ENCODE measurements around the gene SOCS2. TPM values are rescaled to one million over a fixed set of nuclear protein-coding genes. Genes with fewer than 3 reads are reported as not detected.
"Not testable (repeated sequence)": the region's sequence is repeated elsewhere in the genome, so short reads cannot be mapped to it uniquely, and the experiment has no call there.

Gene SOCS2
- total RNA-seq, 1 experiment from 2014 or later = 7.1 TPM

DNA sequence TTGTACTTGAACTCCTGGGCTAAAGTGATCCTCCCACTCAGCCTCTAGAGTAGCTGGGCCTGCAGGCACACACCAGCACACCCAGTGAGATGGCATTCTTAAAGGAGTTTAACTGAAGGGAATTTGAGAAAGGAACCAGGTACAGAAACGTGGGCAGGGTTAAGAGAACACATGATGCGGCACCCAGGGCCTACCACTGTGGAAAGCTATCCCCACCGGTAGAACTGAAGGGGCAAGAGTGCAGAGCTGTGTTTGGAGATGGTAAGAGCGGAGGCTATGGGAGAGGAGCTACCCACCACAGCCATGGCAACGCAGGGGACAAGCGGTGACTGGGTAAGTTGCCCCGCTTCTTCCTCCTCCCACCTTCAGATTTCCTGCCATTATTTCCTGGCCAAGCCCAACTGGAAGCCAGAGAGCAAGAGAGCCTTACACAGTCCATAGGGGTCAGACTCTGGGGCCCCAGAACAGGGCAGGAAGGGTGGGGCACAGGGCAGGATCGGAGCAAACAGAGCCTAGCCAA lies 46.5 kb downstream of the SOCS2 start:
- in situ Hi-C loops (cut with HindIII; ENCODE audit: low pct_unique_long_range_greater_than_20kb, low sequenced_read_pairs) = no loop called here
- DNase-seq (ENCODE audit: low read depth) = no peak

DNA sequence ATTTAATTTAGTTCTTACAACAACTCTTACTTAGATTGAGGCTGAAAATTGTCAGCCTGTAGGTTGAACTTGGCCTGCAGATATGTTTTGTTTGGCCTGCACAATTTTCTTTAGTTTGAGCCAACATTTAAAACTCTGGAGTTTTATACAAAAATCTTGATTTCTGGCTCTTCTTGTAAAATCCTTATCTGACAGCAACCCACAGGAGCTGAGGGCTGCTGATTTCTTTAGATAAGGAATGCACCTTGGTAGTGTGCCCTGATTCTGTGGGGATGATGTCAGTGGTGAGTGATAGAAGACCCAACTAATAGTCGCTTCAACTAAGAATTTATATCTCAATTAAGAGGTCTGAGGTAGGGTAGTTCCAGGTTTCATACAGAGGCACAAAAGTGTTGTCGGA lies 49.5 kb downstream of the SOCS2 start:
- in situ Hi-C loops (cut with HindIII; ENCODE audit: low pct_unique_long_range_greater_than_20kb, low sequenced_read_pairs) = no loop called here
- no peak for DNase-seq (ENCODE audit: low read depth)

DNA sequence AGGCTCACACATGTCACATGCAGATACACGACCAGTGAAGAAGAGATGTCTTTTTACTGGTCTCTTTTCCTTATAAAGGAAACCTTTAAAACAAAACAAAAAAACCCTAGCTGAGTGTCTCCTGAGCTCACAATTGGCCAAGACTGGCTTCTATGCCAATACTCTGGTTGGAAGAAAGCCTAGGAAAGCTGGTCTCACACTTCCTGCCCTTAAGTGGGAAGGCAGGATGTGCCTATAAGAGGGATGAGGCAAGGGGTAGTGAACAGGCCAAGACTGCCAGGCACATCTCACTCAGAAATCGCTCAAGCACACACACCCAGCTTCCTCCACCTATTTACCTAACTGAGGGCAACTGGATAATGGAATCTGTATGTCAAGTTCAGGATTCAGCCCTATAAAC lies 50.0 kb downstream of the SOCS2 start:
- DNase-seq (ENCODE audit: low read depth) = no peak
- in situ Hi-C loops (cut with HindIII; ENCODE audit: low pct_unique_long_range_greater_than_20kb, low sequenced_read_pairs) = no loop called here

DNA sequence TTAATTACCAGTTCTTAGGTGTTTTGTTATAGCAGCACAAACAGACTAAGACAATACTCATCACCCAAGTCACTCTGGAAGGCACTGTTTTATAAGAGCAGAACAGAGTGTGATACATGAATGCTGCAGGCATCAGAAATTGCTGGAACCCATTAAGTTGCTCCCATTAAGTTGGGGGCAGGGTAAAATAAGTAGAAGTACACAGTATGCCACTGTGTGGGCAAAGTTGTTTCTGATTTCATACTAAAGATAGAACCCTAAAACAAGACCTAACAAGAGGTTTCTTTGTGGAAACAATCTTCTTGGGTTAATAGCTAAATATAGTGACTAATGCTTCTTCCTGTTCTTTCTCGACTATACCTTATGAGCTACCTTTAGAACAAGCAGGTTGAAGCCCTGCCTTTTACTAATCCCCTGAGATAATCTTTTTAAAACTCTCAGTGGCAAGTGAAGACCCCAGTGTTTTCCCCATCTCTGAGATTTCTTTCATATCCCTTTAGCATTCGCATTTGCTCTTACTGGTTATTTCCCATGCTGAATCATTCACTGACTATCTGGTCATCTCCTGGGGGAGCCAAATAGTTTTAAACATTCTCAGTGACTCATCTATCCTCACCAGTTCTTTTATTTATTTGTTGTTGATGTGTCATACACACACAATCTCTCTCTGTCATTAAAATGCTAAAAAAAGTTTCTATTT lies 52.3 kb downstream of the SOCS2 start:
- peak; percentile 81 for DNase-seq (ENCODE audit: low read depth)
- in situ Hi-C loops (cut with HindIII; ENCODE audit: low pct_unique_long_range_greater_than_20kb, low sequenced_read_pairs) = no loop called here

DNA sequence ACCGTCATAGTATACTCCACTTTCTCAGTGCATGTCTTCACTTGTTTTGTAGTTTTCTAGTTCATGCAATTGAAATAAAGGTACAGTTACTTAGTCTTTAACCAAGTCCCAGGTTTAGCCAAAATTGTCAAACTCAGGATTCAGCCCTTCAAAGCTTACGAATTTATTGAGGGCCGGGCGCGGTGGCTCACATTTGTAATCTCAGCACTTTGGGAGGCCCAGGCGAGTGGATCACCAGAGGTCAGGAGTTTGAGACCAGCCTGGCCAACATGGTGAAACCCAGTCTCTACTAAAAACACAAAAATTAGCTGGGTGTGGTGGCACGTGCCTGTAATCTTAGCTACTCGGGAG lies 52.8 kb downstream of the SOCS2 start:
- DNase-seq (ENCODE audit: low read depth); in situ Hi-C loops (cut with HindIII; ENCODE audit: low pct_unique_long_range_greater_than_20kb, low sequenced_read_pairs): not testable (repeated sequence)

DNA sequence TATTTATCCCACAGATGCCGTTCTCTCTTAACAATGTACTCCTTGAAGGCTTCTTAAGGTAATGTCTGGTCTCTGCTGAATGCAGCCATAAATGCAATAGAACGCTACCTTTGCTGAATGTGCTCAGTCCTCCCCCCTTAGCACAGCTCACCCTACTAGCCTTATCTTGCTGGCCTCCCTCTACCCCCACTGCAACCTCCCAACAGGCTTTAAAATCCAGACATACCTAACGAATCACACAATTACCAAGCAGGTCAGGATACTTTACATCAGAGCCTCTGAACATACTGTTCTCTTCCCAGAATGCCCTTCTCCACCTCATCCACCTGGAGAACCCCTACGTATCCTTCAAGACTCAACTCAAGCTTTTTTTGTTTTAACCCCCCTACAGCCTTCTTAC lies 53.7 kb downstream of the SOCS2 start:
- DNase-seq (ENCODE audit: low read depth) = no peak
- in situ Hi-C loops (cut with HindIII; ENCODE audit: low pct_unique_long_range_greater_than_20kb, low sequenced_read_pairs) = no loop called here

Other genes with a start within 250 kb of the SOCS2 start
- 17.8 and 30.1 TPM in 2 replicates for gene NUDT4, start 194.8 kb upstream of the SOCS2 start, total RNA-seq (2014; rRNA removed; shearing (Covaris generic); ENCODE audit: low replicate concordance)
- gene UBE2N, start 130.7 kb upstream of the SOCS2 start, total RNA-seq (2014; rRNA removed; shearing (Covaris generic); ENCODE audit: low replicate concordance) = 32.5 and 53.2 TPM in 2 replicates
- 25.1 and 48.3 TPM in 2 replicates for gene MRPL42, start 105.2 kb upstream of the SOCS2 start, total RNA-seq (2014; rRNA removed; shearing (Covaris generic); ENCODE audit: low replicate concordance)
- 15.4 and 21.8 TPM in 2 replicates for gene CRADD, start 104.7 kb downstream of the SOCS2 start, total RNA-seq (2014; rRNA removed; shearing (Covaris generic); ENCODE audit: low replicate concordance)

Measured in Caki2 (cell line).